ENCODE data around the gene HOXB3. TPM values are rescaled to one million over a fixed set of nuclear protein-coding genes. Genes with fewer than 3 reads are reported as not detected.

The HOXB3 gene
- polyA plus RNA-seq, 1 of the 3 experiments (the other 2 are of a cell fraction), result 0.46 TPM

GRCh38 chr17:48633266-48633677 lies 43.2 kb upstream of the HOXB3 start:
- CTCF ChIA-PET, result interaction anchor here (2.0 kb wide), 1 partner anchor 15 kb away, joined by 16 read pairs; no protein-coding TSS in a partner anchor
- Histone ChIP-seq H3K27me3 (ENCODE audit: insufficient read depth) (peaks cover 100% of the 10 kb centered on the region), H3K4me3 (ENCODE audit: low read depth in 2 of 2, low read length in 1 of 2) (no peak overlapping the region), H3F3A (replicated peaks; ENCODE audit: insufficient read depth) (no peaks in the 10 kb centered on the region), H3K9me2 (no peaks in the 10 kb centered on the region), H3K79me2 (ENCODE audit: insufficient read depth) (no peaks in the 10 kb centered on the region), H3K27ac (ENCODE audit: low read depth in 2 of 2, low read length in 1 of 2) (no peak overlapping the region), H3K9me3 (no peaks in the 10 kb centered on the region), H3K36me3 (replicated peaks in 1 of 2; ENCODE audit: control insufficient read depth in 1 of 2, insufficient read depth in 2 of 2, low read length in 1 of 2) (no peaks in the 10 kb centered on the region), H3K4me1 (ENCODE audit: control insufficient read depth in 1 of 2, insufficient read depth in 2 of 2, low read depth in 1 of 2, low read length in 1 of 2) (no peaks in the 10 kb centered on the region), H3K4me2 (no peak overlapping the region), H4K20me1 (ENCODE audit: insufficient read depth) (no peaks in the 10 kb centered on the region), H3K9ac (no peak overlapping the region), H2AFZ (ENCODE audit: low read depth) (no peak overlapping the region)
- WGBS (ENCODE audit: low lambda C conversion rate), result 37% methylated on average over 34 of the region's 35 CpGs
- TF ChIP-seq TEAD4 (IDR thresholded peaks at IDR 0.05; ENCODE audit: borderline replicate concordance, insufficient read depth) (no peak), EZH2phosphoT487 (IDR thresholded peaks at IDR 0.05; ENCODE audit: borderline replicate concordance, low read depth) (no peak), YY1 (IDR thresholded peaks at IDR 0.05; ENCODE audit: low read depth) (no peak), RAD21 (IDR thresholded peaks at IDR 0.05; ENCODE audit: low read length) (no peak)
- DNase-seq, result no peak
- POLR2A ChIA-PET, result no interaction called here

GRCh38 chr17:48632579-48633265 lies 42.7 kb upstream of the HOXB3 start:
- no peaks in the 10 kb centered on the region for H3K36me3 ChIP-seq (replicated peaks in 1 of 2; ENCODE audit: control insufficient read depth in 1 of 2, insufficient read depth in 2 of 2, low read length in 1 of 2)
- ChIA-PET CTCF (interaction anchor here (0.6 to 2.0 kb wide), 9 partner anchors 9 to 325 kb away, joined by 3 to 16 read pairs (median 5); no protein-coding TSS in a partner anchor), POLR2A (no interaction called here)
- no peaks in the 10 kb centered on the region for H4K20me1 ChIP-seq (ENCODE audit: insufficient read depth)
- no peak overlapping the region for H3K27ac ChIP-seq (ENCODE audit: low read depth in 2 of 2, low read length in 1 of 2)
- H3K9ac ChIP-seq, result no peak overlapping the region
- H3K79me2 ChIP-seq (ENCODE audit: insufficient read depth), result no peaks in the 10 kb centered on the region
- H3K4me2 ChIP-seq, result no peak overlapping the region
- H3K4me3 ChIP-seq (ENCODE audit: low read depth in 2 of 2, low read length in 1 of 2), result no peak overlapping the region
- no peaks in the 10 kb centered on the region for H3F3A ChIP-seq (replicated peaks; ENCODE audit: insufficient read depth)
- no peaks in the 10 kb centered on the region for H3K9me3 ChIP-seq
- no peaks in the 10 kb centered on the region for H3K4me1 ChIP-seq (ENCODE audit: control insufficient read depth in 1 of 2, insufficient read depth in 2 of 2, low read depth in 1 of 2, low read length in 1 of 2)
- no peak for DNase-seq
- no peak for TF ChIP-seq MEF2A (IDR thresholded peaks at IDR 0.05; ENCODE audit: borderline replicate concordance, low read depth)
- no peak for TF ChIP-seq CTCF (IDR thresholded peaks at IDR 0.05)
- TF ChIP-seq CHD2 (IDR thresholded peaks at IDR 0.05; ENCODE audit: low read length, partially characterized antibody), result no peak
- TF ChIP-seq EP300 (IDR thresholded peaks at IDR 0.05; ENCODE audit: borderline replicate concordance in 1 of 2, low read depth in 1 of 2, low read length in 1 of 2), result no peak
- TF ChIP-seq EZH2phosphoT487 (IDR thresholded peaks at IDR 0.05; ENCODE audit: borderline replicate concordance, low read depth), result no peak; the same call in 1 of the 2 replicates
- TF ChIP-seq NFIC (IDR thresholded peaks at IDR 0.05; ENCODE audit: borderline replicate concordance), result no peak
- no peak for TF ChIP-seq MAX (IDR thresholded peaks at IDR 0.05; ENCODE audit: low read depth)
- no peak for TF ChIP-seq NRF1 (IDR thresholded peaks at IDR 0.05; ENCODE audit: low read depth, low read length)
- no peak for TF ChIP-seq FOXM1 (IDR thresholded peaks at IDR 0.05; ENCODE audit: low read depth)
- no peaks in the 10 kb centered on the region for H3K9me2 ChIP-seq
- H2AFZ ChIP-seq (ENCODE audit: low read depth), result no peak overlapping the region
- peaks cover 100% of the 10 kb centered on the region for H3K27me3 ChIP-seq (ENCODE audit: insufficient read depth)
- 22% methylated on average over 7 of the region's 7 CpGs for WGBS (ENCODE audit: low lambda C conversion rate)
